T-cell (primary cell): ENCODE measurements around the gene GADL1. TPM values are rescaled to one million over a fixed set of nuclear protein-coding genes. Genes with fewer than 3 reads are reported as not detected.

Source experiments
- ATAC-seq, 4 experiments: fragments of 200-7000 bp in 3 of 4; fragments of 150-1000 bp in 1 of 4; cut with Tn5 transposase; replicated peaks in 1 of 4; 1 replicate in 3 of 4; 2 replicates in 1 of 4; pipeline ENCODE4 v1.10.0; 2021; ENCODE audit warnings: moderate library complexity in 3 of 4, mild to moderate bottlenecking in 2 of 4, moderate number of reproducible peaks in 1 of 4
- CTCF ChIA-PET, 2 donors: fragments of 300-600 bp; sonication (Branson Sonifier 250); formaldehyde crosslinking; loops; one replicate each; lab custom pipeline; 2022; ENCODE audit warnings: antibody characterized with exemption in 2 of 2; lab: Charles Lee
- POLR2A ChIA-PET, 2 donors: fragments of 300-600 bp; sonication (Branson Sonifier 250); formaldehyde crosslinking; loops; one replicate each; lab custom pipeline; 2022; ENCODE audit warnings: antibody characterized with exemption in 2 of 2; lab: Charles Lee
- DNase-seq, 35 experiments: peaks; one replicate each; pipeline versions ENCODE4 v3.0.0 to v3.0.0-alpha.2; 2013 to 2023
- H3K27ac ChIP-seq: one replicate; pipeline ENCODE4 v1.5.1; 2013; ENCODE audit warnings: low read length
- H3K27me3 ChIP-seq, 2 experiments: replicated peaks in 1 of 2; 1 replicate in 1 of 2; 2 replicates in 1 of 2; pipeline versions ENCODE4 v1.6.1 to v1.7.0; 2013; ENCODE audit warnings: low read length in 1 of 2, mixed read lengths in 1 of 2; ENCODE audit not compliant: control insufficient read depth in 2 of 2, insufficient read depth in 2 of 2; ENCODE audit errors: extremely low read depth in 1 of 2
- H3K36me3 ChIP-seq, 2 donors: 1 replicate in 1 of 2; 2 replicates in 1 of 2; pipeline versions ENCODE4 v1.6.1 to v1.7.0; 2013; ENCODE audit warnings: low read length in 1 of 2; ENCODE audit not compliant: control insufficient read depth in 2 of 2, insufficient read depth in 1 of 2; ENCODE audit errors: extremely low read depth in 1 of 2
- H3K4me1 ChIP-seq, 2 experiments: 1 replicate in 1 of 2; 2 replicates in 1 of 2; pipeline versions ENCODE4 v1.6.1 to v1.7.0; 2013; ENCODE audit warnings: low read length in 2 of 2, mixed read lengths in 1 of 2; ENCODE audit not compliant: insufficient read depth in 2 of 2, control insufficient read depth in 1 of 2; ENCODE audit errors: extremely low read depth in 1 of 2
- H3K4me3 ChIP-seq, 2 donors: 1 replicate in 1 of 2; 2 replicates in 1 of 2; pipeline versions ENCODE4 v1.5.1 to v1.7.0; 2013; ENCODE audit warnings: mild to moderate bottlenecking in 2 of 2, low read length in 1 of 2, moderate library complexity in 1 of 2; ENCODE audit not compliant: control insufficient read depth in 1 of 2; ENCODE audit errors: extremely low read depth in 1 of 2
- H3K9me3 ChIP-seq: 2 replicates; pipeline ENCODE4 v1.7.0; 2013
- H3K27ac Mint-ChIP-seq, 2 donors: one replicate each; pipeline ENCODE4 v1.8.0; 2020 to 2021; ENCODE audit warnings: mild to moderate bottlenecking in 2 of 2, mixed read lengths in 2 of 2
- H3K27me3 Mint-ChIP-seq, 2 donors: one replicate each; pipeline ENCODE4 v1.8.0; 2021 to 2022; ENCODE audit warnings: mixed read lengths in 2 of 2
- H3K36me3 Mint-ChIP-seq: one replicate; pipeline ENCODE4 v1.8.0; 2021; ENCODE audit warnings: mixed read lengths
- H3K4me1 Mint-ChIP-seq, 3 donors: one replicate each; pipeline ENCODE4 v1.8.0; 2020 to 2022; ENCODE audit warnings: mixed read lengths in 3 of 3, mild to moderate bottlenecking in 1 of 3
- H3K4me3 Mint-ChIP-seq, 3 donors: one replicate each; pipeline ENCODE4 v1.8.0; 2020 to 2022; ENCODE audit warnings: mild to moderate bottlenecking in 3 of 3, mixed read lengths in 3 of 3, moderate library complexity in 3 of 3
- H3K9me3 Mint-ChIP-seq, 3 donors: one replicate each; pipeline ENCODE4 v1.8.0; 2020 to 2022; ENCODE audit warnings: mixed read lengths in 3 of 3
- WGBS: methylation state at CpG from one replicate; pipeline ENCODE4 v1.1.5; 2013; ENCODE audit warnings: missing lambda C conversion rate; ENCODE audit not compliant: insufficient coverage; 5-methylcytosine and 5-hydroxymethylcytosine counted together
- total RNA-seq, 35 experiments: library from RNA in 6 of 35; stranded (reverse) in 6 of 35; fragments of 120-200 nt in 1 of 35; gene quantifications; one replicate each; pipeline versions ENCODE4 v1.2.1 to v1.2.4 and lab custom pipeline; 2013 to 2026

GADL1 gene
- total RNA-seq, 5 donors from 2014 or later (not counting 1 experiment from before 2014, with no cell fraction given), result not detected

- Mint-ChIP-seq H3K27ac (no peak overlapping the region), H3K9me3 (no peaks in the 10 kb centered on the region), H3K27me3 (peaks cover 3 to 6% of the 10 kb centered on the region in 2 donors), H3K36me3 (no peaks in the 10 kb centered on the region), H3K4me3 (no peak overlapping the region), H3K4me1 (peaks cover 6 to 8% (median 8%) of the 10 kb centered on the region in 3 donors)
- CTCF ChIA-PET, result no interaction called here
- WGBS, result no CpG with 5 or more reads among the region's 4 CpGs
- Histone ChIP-seq H3K9me3 (no peaks in the 10 kb centered on the region), H3K27ac (no peak overlapping the region), H3K4me1 (no peaks in the 10 kb centered on the region), H3K36me3 (no peaks in the 10 kb centered on the region), H3K4me3 (no peak overlapping the region), H3K27me3 (no peaks in the 10 kb centered on the region)
- POLR2A ChIA-PET, result no interaction called here
- DNase-seq (no peak), ATAC-seq (no peak)
Measured at GRCh38 chr3:30813734-30814133, 80.7 kb downstream of the GADL1 start.

GRCh38 chr3:30811151-30811795 is 83.2 kb downstream of the GADL1 start:
- no peak overlapping the region for H3K4me3 Mint-ChIP-seq
- no peaks in the 10 kb centered on the region for H3K36me3 Mint-ChIP-seq
- no peaks in the 10 kb centered on the region for H3K9me3 ChIP-seq
- H3K27me3 Mint-ChIP-seq, result peaks cover 5 to 9% of the 10 kb centered on the region in 2 donors
- POLR2A ChIA-PET, result no interaction called here
- H3K4me1 ChIP-seq, result no peaks in the 10 kb centered on the region
- peaks cover 6 to 8% (median 8%) of the 10 kb centered on the region in 3 donors for H3K4me1 Mint-ChIP-seq
- no peaks in the 10 kb centered on the region for H3K27me3 ChIP-seq
- H3K4me3 ChIP-seq, result no peak overlapping the region
- ATAC-seq, result no peak
- no peak overlapping the region for H3K27ac ChIP-seq
- H3K9me3 Mint-ChIP-seq, result no peaks in the 10 kb centered on the region
- no peaks in the 10 kb centered on the region for H3K36me3 ChIP-seq
- WGBS, result no CpG with 5 or more reads among the region's 4 CpGs
- H3K27ac Mint-ChIP-seq, result peak overlapping the region in 1 of 2 donors; percentile 37
- DNase-seq, result no peak
- CTCF ChIA-PET, result no interaction called here

- peaks cover 5 to 7% of the 10 kb centered on the region in 2 donors for H3K27me3 Mint-ChIP-seq
- H3K27ac Mint-ChIP-seq, result peak overlapping the region in 1 of 2 donors; percentile 37
- DNase-seq (peak in 18 of 35 experiments; percentile 0 to 44 (median 9)), ATAC-seq (peak in 3 of 4 experiments; percentile 33 to 81 (median 37))
- ChIA-PET POLR2A (no interaction called here), CTCF (no interaction called here)
- H3K4me3 Mint-ChIP-seq, result peak overlapping the region in 1 of 3 donors; percentile 4
- Histone ChIP-seq H3K4me1 (no peaks in the 10 kb centered on the region), H3K27me3 (no peaks in the 10 kb centered on the region), H3K27ac (no peak overlapping the region), H3K9me3 (no peaks in the 10 kb centered on the region), H3K36me3 (no peaks in the 10 kb centered on the region), H3K4me3 (no peak overlapping the region)
- no peaks in the 10 kb centered on the region for H3K36me3 Mint-ChIP-seq
- peaks cover 6 to 8% (median 8%) of the 10 kb centered on the region in 3 donors for H3K4me1 Mint-ChIP-seq
- no CpG with 5 or more reads among the region's 6 CpGs for WGBS
- no peaks in the 10 kb centered on the region for H3K9me3 Mint-ChIP-seq
Measured at GRCh38 chr3:30810625-30811024, 83.8 kb downstream of the GADL1 start.

GRCh38 chr3:30805695-30806094 is 88.8 kb downstream of the GADL1 start:
- no peak for ATAC-seq
- H3K9me3 ChIP-seq, result no peaks in the 10 kb centered on the region
- no peak overlapping the region for H3K4me3 ChIP-seq
- Mint-ChIP-seq H3K36me3 (no peaks in the 10 kb centered on the region), H3K4me1 (peaks cover 2 to 9% (median 8%) of the 10 kb centered on the region in 3 donors), H3K27me3 (peaks cover 2 to 4% of the 10 kb centered on the region in 2 donors), H3K27ac (no peak overlapping the region), H3K9me3 (peaks cover 0 to 4% (median 0%) of the 10 kb centered on the region in 3 donors), H3K4me3 (no peak overlapping the region)
- ChIA-PET POLR2A (no interaction called here), CTCF (no interaction called here)
- no peaks in the 10 kb centered on the region for H3K27me3 ChIP-seq
- H3K4me1 ChIP-seq, result peaks cover 0 to 2% of the 10 kb centered on the region in 2 experiments
- H3K36me3 ChIP-seq, result no peaks in the 10 kb centered on the region
- no CpG with 5 or more reads among the region's 6 CpGs for WGBS
- H3K27ac ChIP-seq, result no peak overlapping the region
- DNase-seq, result no peak

- ATAC-seq (no peak), DNase-seq (no peak)
- 100% methylated on average over 1 of the region's 3 CpGs for WGBS
- peaks cover 0 to 4% (median 0%) of the 10 kb centered on the region in 3 donors for H3K9me3 Mint-ChIP-seq
- Histone ChIP-seq H3K27ac (no peak overlapping the region), H3K4me3 (no peak overlapping the region), H3K27me3 (no peaks in the 10 kb centered on the region), H3K4me1 (peaks cover 0 to 2% of the 10 kb centered on the region in 2 experiments), H3K36me3 (no peaks in the 10 kb centered on the region), H3K9me3 (no peaks in the 10 kb centered on the region)
- no peak overlapping the region for H3K4me3 Mint-ChIP-seq
- H3K27me3 Mint-ChIP-seq, result peaks cover 2 to 4% of the 10 kb centered on the region in 2 donors
- CTCF ChIA-PET, result no interaction called here
- no peak overlapping the region for H3K27ac Mint-ChIP-seq
- POLR2A ChIA-PET, result no interaction called here
- no peaks in the 10 kb centered on the region for H3K36me3 Mint-ChIP-seq
- peaks cover 0 to 8% (median 4%) of the 10 kb centered on the region in 3 donors for H3K4me1 Mint-ChIP-seq
Measured at GRCh38 chr3:30804984-30805383, 89.5 kb downstream of the GADL1 start.

- WGBS, result no CpG with 5 or more reads among the region's 2 CpGs
- no peak for DNase-seq
- H3K9me3 Mint-ChIP-seq, result no peaks in the 10 kb centered on the region
Measured at GRCh38 chr3:30795176-30795575, 99.3 kb downstream of the GADL1 start.

More at GRCh38 chr3:30795176-30795575, 99.3 kb downstream of the GADL1 start:
- ATAC-seq, result no peak
- no peaks in the 10 kb centered on the region for H3K9me3 ChIP-seq
- H3K4me1 ChIP-seq, result no peaks in the 10 kb centered on the region
- Mint-ChIP-seq H3K27ac (no peak overlapping the region), H3K4me1 (no peaks in the 10 kb centered on the region), H3K4me3 (no peak overlapping the region), H3K27me3 (no peaks in the 10 kb centered on the region), H3K36me3 (no peaks in the 10 kb centered on the region)
- ChIA-PET POLR2A (no interaction called here), CTCF (no interaction called here)
- no peak overlapping the region for H3K4me3 ChIP-seq
- H3K27ac ChIP-seq, result no peak overlapping the region
- H3K36me3 ChIP-seq, result no peaks in the 10 kb centered on the region
- no peaks in the 10 kb centered on the region for H3K27me3 ChIP-seq
